H9 (cell line): ENCODE measurements around the gene TMEM184B. TPM values are rescaled to one million over a fixed set of nuclear protein-coding genes. Genes with fewer than 3 reads are reported as not detected.

Experiments used
- DNase-seq: peaks from one replicate; pipeline ENCODE4 v3.0.0-alpha.2; 2017
- H2AFZ ChIP-seq: one replicate; pipeline ENCODE4 v1.6.1; 2013; ENCODE audit warnings: mild to moderate bottlenecking, low read length, control low read depth, moderate library complexity
- H2AK5ac ChIP-seq: 2 replicates; pipeline ENCODE4 v1.6.1; 2013; ENCODE audit warnings: low read length, control low read depth, mixed read lengths; ENCODE audit not compliant: insufficient read length
- H2BK120ac ChIP-seq: one replicate; pipeline ENCODE4 v1.6.1; 2013; ENCODE audit warnings: low read depth, mild to moderate bottlenecking, low read length, control low read depth, inconsistent platforms; ENCODE audit not compliant: poor library complexity, severe bottlenecking
- H2BK12ac ChIP-seq: 2 replicates; pipeline ENCODE4 v1.6.1; 2013; ENCODE audit warnings: low read length, control low read depth, mixed read lengths, low read depth; ENCODE audit not compliant: insufficient read length
- H2BK15ac ChIP-seq: 2 replicates; pipeline ENCODE4 v1.6.1; 2013; ENCODE audit warnings: low read depth, low read length, control low read depth
- H2BK20ac ChIP-seq: one replicate; pipeline ENCODE4 v1.6.1; 2013; ENCODE audit warnings: low read depth, mild to moderate bottlenecking, low read length, control low read depth, inconsistent platforms; ENCODE audit not compliant: poor library complexity, severe bottlenecking
- H2BK5ac ChIP-seq: 2 replicates; pipeline ENCODE4 v1.6.1; 2013; ENCODE audit warnings: low read length, control low read depth, mixed read lengths; ENCODE audit not compliant: insufficient read length
- H3K14ac ChIP-seq: 2 replicates; pipeline ENCODE4 v1.6.1; 2013; ENCODE audit warnings: low read length, control low read depth; ENCODE audit not compliant: insufficient read depth
- H3K18ac ChIP-seq: 2 replicates; pipeline ENCODE4 v1.6.1; 2013; ENCODE audit warnings: low read depth, mild to moderate bottlenecking, mixed read lengths, low read length, control low read depth; ENCODE audit not compliant: insufficient read length
- H3K23ac ChIP-seq: 2 replicates; pipeline ENCODE4 v1.6.1; 2013; ENCODE audit warnings: low read length, control low read depth, mixed read lengths, low read depth; ENCODE audit not compliant: insufficient read length
- H3K23me2 ChIP-seq: 2 replicates; pipeline ENCODE4 v1.6.1; 2013; ENCODE audit warnings: low read depth, mild to moderate bottlenecking, mixed read lengths, low read length, control low read depth; ENCODE audit not compliant: insufficient read length, poor library complexity, severe bottlenecking
- H3K27ac ChIP-seq: 2 replicates; pipeline ENCODE4 v1.5.1; 2013; ENCODE audit warnings: low read length, control low read depth, mixed read lengths, low read depth; ENCODE audit not compliant: insufficient read length
- H3K27me3 ChIP-seq: 2 replicates; pipeline ENCODE4 v1.6.1; 2013; ENCODE audit warnings: low read length, control low read depth, inconsistent platforms; ENCODE audit not compliant: insufficient read depth
- H3K4ac ChIP-seq: 2 replicates; pipeline ENCODE4 v1.6.1; 2013; ENCODE audit warnings: low read depth, mild to moderate bottlenecking, control low read depth, inconsistent platforms, low read length, moderate library complexity
- H3K4me1 ChIP-seq: 2 replicates; pipeline ENCODE4 v1.6.1; 2013; ENCODE audit warnings: low read length, control low read depth, inconsistent platforms; ENCODE audit not compliant: insufficient read depth
- H3K4me2 ChIP-seq: 2 replicates; pipeline ENCODE4 v1.6.1; 2013; ENCODE audit warnings: low read length, control low read depth, mixed read lengths; ENCODE audit not compliant: insufficient read length, insufficient read depth
- H3K56ac ChIP-seq: 2 replicates; pipeline ENCODE4 v1.6.1; 2013; ENCODE audit warnings: low read depth, mild to moderate bottlenecking, mixed read lengths, low read length, control low read depth; ENCODE audit not compliant: insufficient read length
- H3K79me1 ChIP-seq: 2 replicates; pipeline ENCODE4 v1.6.1; 2013; ENCODE audit warnings: low read depth, mild to moderate bottlenecking, moderate library complexity, low read length, control low read depth, inconsistent platforms; ENCODE audit not compliant: insufficient read depth, poor library complexity, severe bottlenecking
- H3K79me2 ChIP-seq: 2 replicates; pipeline ENCODE4 v1.6.1; 2013; ENCODE audit warnings: low read length, control low read depth, inconsistent platforms; ENCODE audit not compliant: insufficient read depth
- H3K9ac ChIP-seq: 2 replicates; pipeline ENCODE4 v1.6.1; 2013; ENCODE audit warnings: low read length, control low read depth, mixed read lengths; ENCODE audit not compliant: insufficient read length; ENCODE audit errors: extremely low read depth
- H3K9me3 ChIP-seq: one replicate; pipeline ENCODE4 v1.6.1; 2013; ENCODE audit warnings: low read depth, low read length, inconsistent platforms; ENCODE audit not compliant: control insufficient read depth
- H3T11ph ChIP-seq: one replicate; pipeline ENCODE4 v1.6.1; 2013; ENCODE audit warnings: mild to moderate bottlenecking, low read length, control low read depth, inconsistent platforms
- H4K20me1 ChIP-seq: one replicate; pipeline ENCODE4 v1.6.1; 2013; ENCODE audit not compliant: control insufficient read depth, insufficient read length, insufficient read depth
- H4K5ac ChIP-seq: 2 replicates; pipeline ENCODE4 v1.6.1; 2013; ENCODE audit warnings: low read depth, mild to moderate bottlenecking, mixed read lengths, low read length, control low read depth; ENCODE audit not compliant: insufficient read length
- H4K8ac ChIP-seq: replicated peaks from 2 replicates; pipeline ENCODE4 v1.6.1; 2013; ENCODE audit warnings: low read length, control low read depth, mixed read lengths, low read depth; ENCODE audit not compliant: insufficient read length
- H4K91ac ChIP-seq: 2 replicates; pipeline ENCODE4 v1.6.1; 2013; ENCODE audit warnings: low read depth, mild to moderate bottlenecking, moderate library complexity, mixed read lengths, low read length, control low read depth; ENCODE audit not compliant: insufficient read length
- H3K27ac Mint-ChIP-seq, 3 experiments: 2 replicates in 2 of 3; 3 replicates in 1 of 3; pipeline ENCODE4 v1.8.0; 2020 to 2021; ENCODE audit warnings: mixed read lengths in 3 of 3, mild to moderate bottlenecking in 1 of 3, moderate library complexity in 1 of 3
- H3K27me3 Mint-ChIP-seq: 2 replicates; pipeline ENCODE4 v1.8.0; 2021; ENCODE audit warnings: low read depth, mild to moderate bottlenecking, moderate library complexity, mixed read lengths
- H3K36me3 Mint-ChIP-seq, 3 experiments: 2 replicates in 2 of 3; 3 replicates in 1 of 3; pipeline ENCODE4 v1.8.0; 2020 to 2021; ENCODE audit warnings: low read depth in 3 of 3, mixed read lengths in 3 of 3; ENCODE audit not compliant: insufficient read depth in 1 of 3
- H3K4me1 Mint-ChIP-seq, 2 experiments: 2 replicates each; pipeline ENCODE4 v1.8.0; 2020; ENCODE audit warnings: mixed read lengths in 2 of 2
- H3K4me3 Mint-ChIP-seq, 2 experiments: 2 replicates in 1 of 2; 3 replicates in 1 of 2; pipeline ENCODE4 v1.8.0; 2020 to 2021; ENCODE audit warnings: mild to moderate bottlenecking in 2 of 2, mixed read lengths in 2 of 2, moderate library complexity in 1 of 2
- H3K9me3 Mint-ChIP-seq, 2 experiments: 2 replicates in 1 of 2; 3 replicates in 1 of 2; pipeline ENCODE4 v1.8.0; 2020; ENCODE audit warnings: mild to moderate bottlenecking in 2 of 2, mixed read lengths in 2 of 2, moderate library complexity in 1 of 2
- WGBS: extraction: QIAGEN DNeasy Blood & Tissue Kit; methylation state at CpG from one replicate; pipeline ENCODE4 v1.1.7; 2013; ENCODE audit warnings: missing lambda C conversion rate, low lambda C conversion rate, mixed read lengths; ENCODE audit not compliant: insufficient read length; ENCODE audit errors: extremely low coverage; 5-methylcytosine and 5-hydroxymethylcytosine counted together
- total RNA-seq: library from RNA; stranded (reverse); gene quantifications from 2 replicates; pipeline ENCODE4 v1.2.1, GENCODE V29; 2021
- TF ChIP-seq, protein P1 (sequence below): fragments of 200-600 bp; sonication (generic); conservative IDR thresholded peaks from 3 replicates; pipeline ENCODE4 v1.8.0; 2021; ENCODE audit warnings: antibody characterized with exemption, mild to moderate bottlenecking

The TMEM184B gene
- total RNA-seq, 1 experiment from 2014 or later = 58.5 TPM

DNA sequence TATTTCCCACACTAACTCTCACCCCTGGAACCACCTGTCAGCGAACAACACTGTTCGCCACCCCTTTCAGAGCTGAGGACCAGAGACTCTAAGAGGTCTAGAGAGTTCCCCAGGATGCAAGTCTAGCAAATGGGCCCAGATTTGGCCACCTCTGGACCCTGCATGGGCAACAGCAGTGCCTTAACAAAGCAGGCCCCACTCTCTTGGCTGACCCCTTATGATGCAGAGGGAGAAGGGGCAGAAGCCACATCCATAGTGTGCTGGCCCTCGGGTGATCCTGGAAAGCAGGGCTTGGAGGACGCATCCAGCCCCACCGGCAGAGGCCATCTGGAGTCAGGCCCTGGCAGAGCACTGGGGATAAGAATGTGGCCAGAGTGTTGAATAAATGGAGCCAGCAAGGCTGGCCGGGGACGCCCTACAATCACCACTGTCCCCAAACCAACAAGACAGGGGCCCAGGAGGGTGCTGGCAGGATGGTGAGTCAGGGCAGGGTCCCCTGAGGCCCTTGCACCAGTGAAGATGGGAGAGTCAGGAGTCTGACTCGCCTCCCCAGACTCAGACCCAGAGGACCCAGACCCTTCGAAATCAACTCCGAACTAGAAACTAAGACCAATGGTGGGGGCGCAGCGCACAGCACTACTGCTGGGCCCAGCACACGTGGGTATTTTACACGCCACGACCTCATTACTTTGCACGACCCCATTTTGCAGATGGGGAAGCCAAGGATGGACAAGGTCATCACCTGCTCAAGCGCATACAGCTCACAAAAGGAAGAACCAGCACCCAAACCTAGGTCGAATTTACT is 37.9 kb upstream of the TMEM184B start:
- H3K9me3 Mint-ChIP-seq = no peaks in the 10 kb centered on the region; a peak in 1 of 5 replicates
- H4K20me1 ChIP-seq = no peaks in the 10 kb centered on the region
- TF ChIP-seq, protein P1, sequence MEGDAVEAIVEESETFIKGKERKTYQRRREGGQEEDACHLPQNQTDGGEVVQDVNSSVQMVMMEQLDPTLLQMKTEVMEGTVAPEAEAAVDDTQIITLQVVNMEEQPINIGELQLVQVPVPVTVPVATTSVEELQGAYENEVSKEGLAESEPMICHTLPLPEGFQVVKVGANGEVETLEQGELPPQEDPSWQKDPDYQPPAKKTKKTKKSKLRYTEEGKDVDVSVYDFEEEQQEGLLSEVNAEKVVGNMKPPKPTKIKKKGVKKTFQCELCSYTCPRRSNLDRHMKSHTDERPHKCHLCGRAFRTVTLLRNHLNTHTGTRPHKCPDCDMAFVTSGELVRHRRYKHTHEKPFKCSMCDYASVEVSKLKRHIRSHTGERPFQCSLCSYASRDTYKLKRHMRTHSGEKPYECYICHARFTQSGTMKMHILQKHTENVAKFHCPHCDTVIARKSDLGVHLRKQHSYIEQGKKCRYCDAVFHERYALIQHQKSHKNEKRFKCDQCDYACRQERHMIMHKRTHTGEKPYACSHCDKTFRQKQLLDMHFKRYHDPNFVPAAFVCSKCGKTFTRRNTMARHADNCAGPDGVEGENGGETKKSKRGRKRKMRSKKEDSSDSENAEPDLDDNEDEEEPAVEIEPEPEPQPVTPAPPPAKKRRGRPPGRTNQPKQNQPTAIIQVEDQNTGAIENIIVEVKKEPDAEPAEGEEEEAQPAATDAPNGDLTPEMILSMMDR = no peak
- peaks cover 7% of the 10 kb centered on the region for H3K23me2 ChIP-seq
- H2BK120ac ChIP-seq = no peak overlapping the region
- no peak overlapping the region for H4K8ac ChIP-seq
- peaks cover 81% of the 10 kb centered on the region; the same call in 1 of the 2 replicates for H3K79me2 ChIP-seq
- H3K79me1 ChIP-seq = no peaks in the 10 kb centered on the region
- no peak overlapping the region for H3K14ac ChIP-seq
- H2BK20ac ChIP-seq = no peak overlapping the region
- no peak overlapping the region for H3K4me2 ChIP-seq
- no peak overlapping the region for H3K18ac ChIP-seq
- no peak overlapping the region for H3K4ac ChIP-seq
- no peak overlapping the region for H4K5ac ChIP-seq
- no peak overlapping the region for H4K91ac ChIP-seq
- H2AK5ac ChIP-seq = no peak overlapping the region
- peaks cover 6% of the 10 kb centered on the region; the same call in 1 of the 2 replicates for H3K4me1 ChIP-seq
- H3K9ac ChIP-seq = no peak overlapping the region
- H3K27ac Mint-ChIP-seq = peak overlapping the region; percentile 52 to 94 (median 86); a peak in 5 of 7 replicates
- peaks cover 73 to 86% of the 10 kb centered on the region in 2 experiments for H3K4me1 Mint-ChIP-seq
- no peak overlapping the region for H3K23ac ChIP-seq
- no peak for DNase-seq
- WGBS = no CpG with 5 or more reads among the region's 18 CpGs
- no peak overlapping the region for H2AFZ ChIP-seq
- H2BK15ac ChIP-seq = no peak overlapping the region
- no peak overlapping the region for H3T11ph ChIP-seq
- H3K36me3 Mint-ChIP-seq = peaks cover 29 to 78% (median 71%) of the 10 kb centered on the region in 3 experiments; a peak in 6 of 7 replicates
- no peak overlapping the region for H3K27ac ChIP-seq
- no peaks in the 10 kb centered on the region for H3K27me3 ChIP-seq
- H3K56ac ChIP-seq = no peak overlapping the region
- H3K9me3 ChIP-seq = no peaks in the 10 kb centered on the region
- no peaks in the 10 kb centered on the region for H3K27me3 Mint-ChIP-seq
- no peak overlapping the region for H2BK5ac ChIP-seq
- no peak overlapping the region for H2BK12ac ChIP-seq
- no peak overlapping the region for H3K4me3 Mint-ChIP-seq
